ENCODE results near the gene SEL1L2.

DNA sequence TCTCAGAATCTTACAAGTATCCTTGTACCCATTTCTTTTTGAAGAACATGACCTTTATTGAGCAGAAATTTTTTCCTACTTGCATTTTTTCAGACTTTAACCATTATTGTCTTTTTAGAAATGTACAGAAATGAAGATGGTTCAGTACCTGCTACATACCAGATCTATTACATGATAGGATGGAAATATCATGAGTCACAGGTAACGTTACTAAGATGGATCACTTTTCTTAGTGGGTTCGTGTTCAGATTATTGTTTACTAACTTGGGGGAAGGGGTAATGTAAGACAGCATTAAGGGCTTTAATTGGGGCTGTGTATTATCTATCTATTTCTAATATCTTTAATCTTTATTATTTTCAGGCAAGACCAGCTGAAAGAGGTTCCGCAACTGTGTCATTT, 173.7 kb downstream of the SEL1L2 start:
- TF ChIP-seq, protein P1, sequence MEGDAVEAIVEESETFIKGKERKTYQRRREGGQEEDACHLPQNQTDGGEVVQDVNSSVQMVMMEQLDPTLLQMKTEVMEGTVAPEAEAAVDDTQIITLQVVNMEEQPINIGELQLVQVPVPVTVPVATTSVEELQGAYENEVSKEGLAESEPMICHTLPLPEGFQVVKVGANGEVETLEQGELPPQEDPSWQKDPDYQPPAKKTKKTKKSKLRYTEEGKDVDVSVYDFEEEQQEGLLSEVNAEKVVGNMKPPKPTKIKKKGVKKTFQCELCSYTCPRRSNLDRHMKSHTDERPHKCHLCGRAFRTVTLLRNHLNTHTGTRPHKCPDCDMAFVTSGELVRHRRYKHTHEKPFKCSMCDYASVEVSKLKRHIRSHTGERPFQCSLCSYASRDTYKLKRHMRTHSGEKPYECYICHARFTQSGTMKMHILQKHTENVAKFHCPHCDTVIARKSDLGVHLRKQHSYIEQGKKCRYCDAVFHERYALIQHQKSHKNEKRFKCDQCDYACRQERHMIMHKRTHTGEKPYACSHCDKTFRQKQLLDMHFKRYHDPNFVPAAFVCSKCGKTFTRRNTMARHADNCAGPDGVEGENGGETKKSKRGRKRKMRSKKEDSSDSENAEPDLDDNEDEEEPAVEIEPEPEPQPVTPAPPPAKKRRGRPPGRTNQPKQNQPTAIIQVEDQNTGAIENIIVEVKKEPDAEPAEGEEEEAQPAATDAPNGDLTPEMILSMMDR (IDR thresholded peaks at IDR 0.05): no peak
- TF ChIP-seq ZNF671 (CRISPR knock-in tag; IDR thresholded peaks at IDR 0.05) (no peak), ZBTB21 (CRISPR knock-in tag; IDR thresholded peaks at IDR 0.05; ENCODE audit: borderline replicate concordance) (no peak), CREM (CRISPR knock-in tag; IDR thresholded peaks at IDR 0.05) (no peak), SP1 (CRISPR knock-in tag; conservative IDR thresholded peaks at IDR 0.05) (no peak), JUN (CRISPR knock-in tag; IDR thresholded peaks at IDR 0.05) (no peak)
- TF ChIP-seq, protein P2, sequence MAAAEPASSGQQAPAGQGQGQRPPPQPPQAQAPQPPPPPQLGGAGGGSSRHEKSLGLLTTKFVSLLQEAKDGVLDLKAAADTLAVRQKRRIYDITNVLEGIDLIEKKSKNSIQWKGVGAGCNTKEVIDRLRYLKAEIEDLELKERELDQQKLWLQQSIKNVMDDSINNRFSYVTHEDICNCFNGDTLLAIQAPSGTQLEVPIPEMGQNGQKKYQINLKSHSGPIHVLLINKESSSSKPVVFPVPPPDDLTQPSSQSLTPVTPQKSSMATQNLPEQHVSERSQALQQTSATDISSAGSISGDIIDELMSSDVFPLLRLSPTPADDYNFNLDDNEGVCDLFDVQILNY (CRISPR knock-in tag; IDR thresholded peaks at IDR 0.05): no peak
- TF ChIP-seq, protein P3, sequence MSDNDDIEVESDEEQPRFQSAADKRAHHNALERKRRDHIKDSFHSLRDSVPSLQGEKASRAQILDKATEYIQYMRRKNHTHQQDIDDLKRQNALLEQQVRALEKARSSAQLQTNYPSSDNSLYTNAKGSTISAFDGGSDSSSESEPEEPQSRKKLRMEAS (CRISPR knock-in tag; IDR thresholded peaks at IDR 0.05): no peak
- TF ChIP-seq, protein P4, sequence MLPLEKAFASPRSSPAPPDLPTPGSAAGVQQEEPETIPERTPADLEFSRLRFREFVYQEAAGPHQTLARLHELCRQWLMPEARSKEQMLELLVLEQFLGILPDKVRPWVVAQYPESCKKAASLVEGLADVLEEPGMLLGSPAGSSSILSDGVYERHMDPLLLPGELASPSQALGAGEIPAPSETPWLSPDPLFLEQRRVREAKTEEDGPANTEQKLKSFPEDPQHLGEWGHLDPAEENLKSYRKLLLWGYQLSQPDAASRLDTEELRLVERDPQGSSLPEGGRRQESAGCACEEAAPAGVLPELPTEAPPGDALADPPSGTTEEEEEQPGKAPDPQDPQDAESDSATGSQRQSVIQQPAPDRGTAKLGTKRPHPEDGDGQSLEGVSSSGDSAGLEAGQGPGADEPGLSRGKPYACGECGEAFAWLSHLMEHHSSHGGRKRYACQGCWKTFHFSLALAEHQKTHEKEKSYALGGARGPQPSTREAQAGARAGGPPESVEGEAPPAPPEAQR (CRISPR knock-in tag; IDR thresholded peaks at IDR 0.05): no peak
- TF ChIP-seq, protein P5, sequence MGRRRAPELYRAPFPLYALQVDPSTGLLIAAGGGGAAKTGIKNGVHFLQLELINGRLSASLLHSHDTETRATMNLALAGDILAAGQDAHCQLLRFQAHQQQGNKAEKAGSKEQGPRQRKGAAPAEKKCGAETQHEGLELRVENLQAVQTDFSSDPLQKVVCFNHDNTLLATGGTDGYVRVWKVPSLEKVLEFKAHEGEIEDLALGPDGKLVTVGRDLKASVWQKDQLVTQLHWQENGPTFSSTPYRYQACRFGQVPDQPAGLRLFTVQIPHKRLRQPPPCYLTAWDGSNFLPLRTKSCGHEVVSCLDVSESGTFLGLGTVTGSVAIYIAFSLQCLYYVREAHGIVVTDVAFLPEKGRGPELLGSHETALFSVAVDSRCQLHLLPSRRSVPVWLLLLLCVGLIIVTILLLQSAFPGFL (CRISPR knock-in tag; IDR thresholded peaks at IDR 0.05; ENCODE audit: borderline replicate concordance): no peak

Data from WTC11 (cell line).